Fibroblast of the conjunctiva (primary cell): ENCODE data around the gene AQP2.
"Not testable (repeated sequence)": the region's sequence is repeated elsewhere in the genome, so short reads cannot be mapped to it uniquely, and the experiment has no call there.

ENCODE experiments used
- DNase-seq: peaks from one replicate; pipeline ENCODE4 v3.0.0-alpha.2; 2010; ENCODE audit warnings: low read depth

The AQP2 gene

DNA sequence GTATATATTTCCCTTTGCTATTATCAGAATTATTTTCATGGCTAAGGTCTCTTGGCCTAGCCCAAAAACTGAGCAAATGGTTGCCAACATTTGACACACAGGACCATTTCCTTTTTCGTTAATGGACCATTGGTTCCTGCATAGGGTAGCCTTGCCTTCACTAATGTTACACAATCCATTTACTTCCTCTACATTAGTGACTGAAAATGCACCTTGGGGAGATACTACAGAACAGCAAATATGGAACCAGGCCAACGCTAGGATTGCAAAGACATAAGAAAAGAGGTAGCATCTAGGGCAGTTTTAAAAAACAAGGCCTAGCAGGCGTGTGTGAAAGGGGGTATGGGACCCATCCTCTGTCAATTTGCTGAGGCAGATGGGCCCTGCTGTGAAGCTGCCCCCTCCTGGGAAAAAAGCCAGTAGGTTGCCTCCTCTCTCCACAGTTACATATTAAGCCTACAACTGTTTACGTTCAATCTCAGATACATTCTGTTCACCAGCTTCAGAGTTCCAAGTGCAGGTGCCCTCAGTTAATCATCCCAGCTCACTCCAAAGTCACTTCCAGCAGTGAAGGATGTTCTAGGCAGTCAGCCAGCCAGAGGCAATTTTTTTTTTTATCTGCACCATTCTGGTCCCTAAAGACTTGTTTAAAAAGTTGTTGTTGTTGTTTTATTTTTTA, 37.2 kb downstream of the AQP2 start:
- DNase-seq: no peak

DNA sequence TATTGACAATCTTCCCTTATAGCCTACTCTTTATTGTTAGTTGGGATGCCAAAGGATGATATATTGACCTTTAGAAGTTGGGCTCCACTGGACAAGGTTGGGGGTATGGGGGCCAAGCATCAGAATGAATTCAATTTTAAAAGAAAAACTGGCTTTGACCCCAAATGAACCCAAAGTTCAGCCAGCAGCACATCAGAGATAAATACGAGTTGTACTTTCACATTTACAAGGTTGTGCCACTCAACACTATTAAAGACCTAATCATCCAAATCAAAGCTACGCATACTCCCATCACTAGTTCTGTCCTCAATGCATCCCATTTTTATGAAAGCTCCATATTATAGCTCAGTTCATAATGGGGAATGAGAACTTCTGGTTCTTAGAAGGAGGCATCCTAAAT, 38.9 kb downstream of the AQP2 start:
- DNase-seq: not testable (repeated sequence)

DNA sequence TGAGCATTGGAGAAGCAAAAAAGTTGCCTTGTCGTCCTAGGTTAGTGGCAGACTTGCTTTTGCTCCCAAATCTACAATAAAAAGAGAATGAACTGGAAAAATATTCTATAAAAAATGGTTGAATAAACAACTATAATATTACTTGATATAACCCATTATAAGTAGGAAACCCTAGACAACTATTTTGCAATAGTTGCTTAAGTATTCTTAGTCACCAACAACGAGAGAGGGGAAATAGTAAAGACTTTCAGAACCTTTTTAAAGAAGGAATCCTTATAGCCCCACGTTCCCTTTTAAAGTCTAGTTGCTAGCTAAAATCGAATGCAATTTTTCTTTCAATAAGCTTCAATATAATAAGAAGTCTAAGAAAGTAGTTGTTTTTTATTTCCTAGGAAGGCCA, 39.7 kb downstream of the AQP2 start:
- DNase-seq: peak; percentile 22

DNA sequence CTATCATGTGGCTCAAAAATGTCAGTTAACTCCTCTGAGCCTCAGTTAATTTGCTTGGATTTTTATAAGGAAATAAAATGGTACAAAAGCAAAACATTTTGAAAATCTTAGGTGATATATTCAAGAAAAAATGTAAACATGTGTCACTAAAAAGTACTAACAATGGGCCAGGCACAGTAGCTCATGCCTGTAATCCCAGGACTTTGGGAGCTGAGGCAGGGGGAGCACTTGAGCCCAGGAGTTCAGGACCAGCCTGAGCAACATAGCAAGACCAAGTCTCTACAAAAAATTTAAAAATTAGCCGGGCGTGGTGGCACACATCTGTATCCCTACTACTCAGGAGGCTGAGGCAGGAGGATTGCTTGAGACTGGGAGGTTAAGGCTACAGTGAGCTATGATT, 47.9 kb downstream of the AQP2 start:
- no peak for DNase-seq

DNA sequence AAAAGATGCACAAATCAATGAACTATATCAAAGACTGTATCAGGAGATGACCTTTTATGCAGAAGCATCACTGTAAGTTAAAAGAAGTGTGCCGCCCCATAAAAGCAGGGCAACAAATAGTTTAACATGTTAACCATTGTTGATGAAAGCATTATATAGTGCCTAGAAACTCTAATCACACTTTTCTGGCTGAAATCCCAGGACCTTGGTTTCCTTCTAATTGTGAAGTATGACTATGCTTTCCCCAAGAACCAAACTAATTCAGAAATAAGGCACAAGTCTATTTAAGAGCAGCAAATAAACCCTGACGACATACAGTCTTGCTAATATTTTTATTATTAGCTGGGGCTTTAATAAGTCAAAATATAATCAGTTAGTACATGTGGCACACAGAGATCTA, 53.1 kb downstream of the AQP2 start:
- DNase-seq: no peak

DNA sequence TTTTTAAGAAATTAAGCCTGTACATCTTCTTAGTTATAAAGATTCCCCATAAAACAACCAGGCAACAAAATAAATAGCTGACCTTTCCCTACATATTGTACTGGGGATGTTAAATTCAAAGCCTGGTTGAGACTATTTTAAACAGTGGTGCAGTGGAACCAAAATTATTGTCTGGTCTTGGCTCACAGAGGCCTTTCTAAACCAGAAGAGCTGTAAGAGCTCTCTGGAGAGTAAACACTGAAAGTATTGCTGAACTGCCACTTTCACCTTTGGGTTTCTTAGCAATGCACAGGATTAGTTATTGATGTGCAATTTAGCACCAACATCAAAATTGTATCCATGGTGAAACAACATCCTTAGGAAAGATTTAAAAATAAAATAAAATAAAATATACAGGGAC, 54.2 kb downstream of the AQP2 start:
- DNase-seq: no peak

DNA sequence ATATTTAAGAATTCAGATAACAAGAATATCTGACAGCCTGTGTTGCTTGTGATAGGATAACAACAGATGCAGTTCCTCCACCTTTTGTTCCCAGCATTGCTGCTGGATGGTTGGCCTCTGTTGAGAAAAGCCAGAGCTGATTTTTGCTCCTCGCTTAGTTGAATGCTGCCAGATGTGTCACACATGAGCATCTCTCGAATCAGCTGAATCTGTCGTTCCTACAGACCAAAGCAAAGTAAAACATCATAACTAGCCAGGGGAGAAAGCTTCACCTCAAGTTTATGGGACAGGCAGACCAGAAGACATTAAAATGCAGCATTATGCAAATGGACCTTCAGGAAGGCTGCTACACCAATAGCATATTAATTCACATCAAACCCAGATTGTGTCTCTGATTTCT, 54.6 kb downstream of the AQP2 start:
- DNase-seq: no peak

DNA sequence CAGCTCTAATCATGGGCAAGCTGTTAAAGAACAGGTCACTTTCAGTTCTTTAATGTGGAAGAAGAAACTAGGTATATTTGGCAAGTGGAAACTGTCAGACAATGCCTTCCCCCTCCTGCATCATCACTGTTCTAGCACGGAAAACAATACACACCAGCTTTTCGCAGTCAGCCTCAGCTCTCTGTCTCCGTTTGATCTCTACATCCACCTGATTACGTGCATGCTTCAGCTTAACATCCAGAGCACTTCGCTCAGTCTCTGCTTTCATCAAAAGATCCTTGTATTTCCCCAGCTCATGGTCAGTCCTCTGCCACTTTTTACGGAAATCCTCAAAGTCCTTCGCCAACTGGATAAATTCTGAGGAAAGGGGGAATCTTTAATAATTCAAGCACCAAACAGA, 55.7 kb downstream of the AQP2 start:
- DNase-seq: no peak

DNA sequence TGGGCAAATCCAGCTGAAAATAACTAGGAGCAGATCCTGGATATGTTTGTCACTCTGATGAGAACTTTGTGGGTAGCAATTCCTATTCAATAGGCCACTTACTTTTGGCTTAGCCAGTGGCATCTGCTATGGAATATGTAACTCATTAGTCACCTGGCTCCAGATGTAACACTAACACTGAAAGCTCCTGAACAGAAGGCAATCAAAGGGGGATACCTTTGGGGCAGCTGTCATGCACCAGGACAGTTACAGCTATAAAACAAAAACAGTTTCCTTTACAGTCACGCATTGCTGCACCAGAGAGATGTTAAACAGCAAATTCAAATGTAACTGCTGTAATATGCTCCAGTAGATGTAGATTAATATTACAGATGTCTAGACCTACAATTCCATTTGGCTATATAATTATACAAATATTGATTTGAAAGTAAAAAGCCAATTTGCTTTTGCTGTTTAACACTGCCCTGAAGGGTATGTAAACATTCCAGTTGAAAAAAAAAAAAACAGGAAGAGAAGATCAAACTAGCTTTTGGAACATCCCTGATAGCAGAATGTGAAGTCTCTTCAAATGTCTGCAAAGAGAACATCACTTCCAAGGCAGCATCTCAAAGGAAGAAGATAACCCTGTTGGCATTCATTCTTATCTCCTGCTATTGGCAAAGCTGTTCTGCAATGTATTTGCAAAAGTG, 56.4 kb downstream of the AQP2 start:
- DNase-seq: no peak
